Stimulated activated CD4-positive, alpha-beta T cell treated with anti-CD3 and anti-CD28 coated beads, Interleukin-1b, Interleukin-23, amount 100 ng/mL, for 4 hours (primary cell): ENCODE results near the gene OIP5.

Source experiments
- DNase-seq, 2 donors: peaks; one replicate each; pipeline ENCODE4 v3.0.0-alpha.2; 2020; ENCODE audit warnings: low read depth in 2 of 2

The OIP5 gene

DNA sequence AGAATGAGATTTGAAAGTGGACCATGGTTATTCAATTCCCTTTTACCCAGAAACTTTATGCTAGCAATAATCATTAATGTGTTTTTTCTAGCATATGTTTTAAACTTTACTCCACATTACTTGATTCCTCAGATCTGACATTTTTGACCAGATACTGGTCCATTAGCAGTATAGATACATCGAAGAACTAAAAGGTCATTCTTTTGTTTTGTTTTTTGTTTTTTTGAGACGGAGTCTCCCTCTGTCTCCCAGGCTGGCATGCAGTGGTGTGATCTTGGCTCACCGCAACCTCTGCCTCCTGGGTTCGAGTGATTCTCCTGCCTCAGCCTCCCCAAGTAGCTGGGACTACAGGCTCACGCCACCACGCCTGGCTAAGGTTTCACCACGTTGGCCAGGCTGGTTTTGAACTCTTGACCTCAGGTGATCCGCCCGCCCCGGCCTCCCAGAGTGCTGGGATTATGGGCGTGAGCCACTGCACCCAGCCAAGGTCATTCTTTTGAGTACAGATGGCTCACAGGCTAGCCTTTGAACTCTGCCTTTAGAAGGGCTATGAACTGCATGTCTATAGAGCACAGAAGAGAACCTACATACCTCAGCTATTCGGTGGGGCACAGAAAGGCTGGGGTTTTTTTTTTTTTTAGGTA lies 72.7 kb downstream of the OIP5 start:
- no peak for DNase-seq
